Parathyroid adenoma (tissue), 2 donors: ENCODE measurements around the gene DRAP1.
A peak's percentile ranks its signal among the peaks of the same experiment; 100 is the strongest.

Source experiments
- H2AFZ ChIP-seq: fragments of 300-600 bp; sonication (generic); one replicate; pipeline ENCODE4 v1.7.0; 2017; ENCODE audit warnings: antibody characterized with exemption, mild to moderate bottlenecking
- H3K27ac ChIP-seq: fragments of 300-600 bp; sonication (generic); one replicate; pipeline ENCODE4 v1.7.0; 2017
- H3K27me3 ChIP-seq: fragments of 300-600 bp; sonication (generic); one replicate; pipeline ENCODE4 v1.7.0; 2017; ENCODE audit warnings: low read length; ENCODE audit not compliant: control insufficient read depth, insufficient read depth
- H3K36me3 ChIP-seq: fragments of 300-600 bp; sonication (generic); one replicate; pipeline ENCODE4 v1.7.0; 2017; ENCODE audit warnings: low read length; ENCODE audit not compliant: control insufficient read depth, insufficient read depth
- H3K4me1 ChIP-seq: fragments of 300-600 bp; sonication (generic); one replicate; pipeline ENCODE4 v1.7.0; 2017; ENCODE audit warnings: control low read depth
- H3K4me2 ChIP-seq: fragments of 300-600 bp; sonication (generic); one replicate; pipeline ENCODE4 v1.7.0; 2017; ENCODE audit warnings: low read length
- H3K4me3 ChIP-seq: fragments of 300-600 bp; sonication (generic); one replicate; pipeline ENCODE4 v1.7.0; 2017; ENCODE audit warnings: low read depth, low read length
- H3K79me2 ChIP-seq: fragments of 300-600 bp; sonication (generic); one replicate; pipeline ENCODE4 v1.7.0; 2017; ENCODE audit warnings: control low read depth
- H3K9ac ChIP-seq: fragments of 300-600 bp; sonication (generic); one replicate; pipeline ENCODE4 v1.7.0; 2017; ENCODE audit warnings: mild to moderate bottlenecking
- H3K9me3 ChIP-seq: fragments of 300-600 bp; sonication (generic); one replicate; pipeline ENCODE4 v1.7.0; 2017; ENCODE audit warnings: low read length; ENCODE audit not compliant: control insufficient read depth
- CTCF ChIP-seq: fragments of 300-600 bp; sonication (generic); IDR thresholded peaks from one replicate; pipeline ENCODE4 v1.7.0; 2017; ENCODE audit warnings: antibody characterized with exemption, mild to moderate bottlenecking
- donor health status: primary hyperparathyroidism.

The DRAP1 gene

GRCh38 chr11:65886826-65887722 lies 32.2 kb upstream of the DRAP1 start:
- H3K9ac ChIP-seq, result no peak overlapping the region
- H3K79me2 ChIP-seq, result no peaks in the 10 kb centered on the region
- H3K27me3 ChIP-seq, result no peaks in the 10 kb centered on the region
- peak overlapping the region; percentile 87 for H3K27ac ChIP-seq
- peak overlapping the region; percentile 77 for H3K4me3 ChIP-seq
- no peaks in the 10 kb centered on the region for H3K36me3 ChIP-seq
- peaks cover 8% of the 10 kb centered on the region for H3K4me1 ChIP-seq
- H3K4me2 ChIP-seq, result peak overlapping the region; percentile 70
- no peaks in the 10 kb centered on the region for H3K9me3 ChIP-seq
- no peak for TF ChIP-seq CTCF
- no peak overlapping the region for H2AFZ ChIP-seq

GRCh38 chr11:65887723-65888162 lies 31.5 kb upstream of the DRAP1 start:
- Histone ChIP-seq H2AFZ (peak overlapping the region; percentile 76), H3K79me2 (no peaks in the 10 kb centered on the region), H3K27me3 (no peaks in the 10 kb centered on the region), H3K9ac (no peak overlapping the region), H3K27ac (peak overlapping the region; percentile 87), H3K4me1 (peaks cover 8% of the 10 kb centered on the region), H3K36me3 (no peaks in the 10 kb centered on the region), H3K4me2 (peak overlapping the region; percentile 70), H3K4me3 (peak overlapping the region; percentile 77), H3K9me3 (no peaks in the 10 kb centered on the region)
- TF ChIP-seq CTCF, result no peak

GRCh38 chr11:65888163-65888814 lies 30.9 kb upstream of the DRAP1 start, which contains the start of gene FIBP:
Gene FIBP, minus strand, starts transcription at chr11:65888471. Its CDS starts 53 bp downstream, at chr11:65888418.
- peak; percentile 88 for TF ChIP-seq CTCF
- no peaks in the 10 kb centered on the region for H3K27me3 ChIP-seq
- peak within 1 kb of the TSS; percentile 87 for H3K27ac ChIP-seq
- H3K79me2 ChIP-seq, result no peaks in the 10 kb centered on the region
- H3K4me2 ChIP-seq, result peak within 1 kb of the TSS; percentile 70
- peak within 1 kb of the TSS; percentile 76 for H2AFZ ChIP-seq
- peaks cover 8% of the 10 kb centered on the region for H3K4me1 ChIP-seq
- peak within 1 kb of the TSS; percentile 77 for H3K4me3 ChIP-seq
- H3K9me3 ChIP-seq, result no peaks in the 10 kb centered on the region
- H3K36me3 ChIP-seq, result no peaks in the 10 kb centered on the region
- no peak within 1 kb of the TSS for H3K9ac ChIP-seq

- no peaks in the 10 kb centered on the region for H3K9me3 ChIP-seq
- peaks cover 8% of the 10 kb centered on the region for H3K4me1 ChIP-seq
- H3K27me3 ChIP-seq, result no peaks in the 10 kb centered on the region
- peak within 1 kb of the TSS; percentile 82 for H3K4me2 ChIP-seq
- no peak for TF ChIP-seq CTCF
- H3K9ac ChIP-seq, result no peak within 1 kb of the TSS
- no peaks in the 10 kb centered on the region for H3K36me3 ChIP-seq
- peak within 1 kb of the TSS; percentile 87 for H3K27ac ChIP-seq
- H3K4me3 ChIP-seq, result peak within 1 kb of the TSS; percentile 68
- H2AFZ ChIP-seq, result peak within 1 kb of the TSS; percentile 88
- H3K79me2 ChIP-seq, result no peaks in the 10 kb centered on the region
Observed at GRCh38 chr11:65890324-65891218, 28.7 kb upstream of the DRAP1 start, which contains the start of gene CCDC85B. Gene CCDC85B, plus strand, starts transcription at chr11:65890673. Its CDS starts 111 bp downstream, at chr11:65890784.
